ENCODE measurements around the gene YBEY.
"Not testable (repeated sequence)": the region's sequence is repeated elsewhere in the genome, so short reads cannot be mapped to it uniquely, and the experiment has no call there.

YBEY gene, protein sequence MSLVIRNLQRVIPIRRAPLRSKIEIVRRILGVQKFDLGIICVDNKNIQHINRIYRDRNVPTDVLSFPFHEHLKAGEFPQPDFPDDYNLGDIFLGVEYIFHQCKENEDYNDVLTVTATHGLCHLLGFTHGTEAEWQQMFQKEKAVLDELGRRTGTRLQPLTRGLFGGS

DNA sequence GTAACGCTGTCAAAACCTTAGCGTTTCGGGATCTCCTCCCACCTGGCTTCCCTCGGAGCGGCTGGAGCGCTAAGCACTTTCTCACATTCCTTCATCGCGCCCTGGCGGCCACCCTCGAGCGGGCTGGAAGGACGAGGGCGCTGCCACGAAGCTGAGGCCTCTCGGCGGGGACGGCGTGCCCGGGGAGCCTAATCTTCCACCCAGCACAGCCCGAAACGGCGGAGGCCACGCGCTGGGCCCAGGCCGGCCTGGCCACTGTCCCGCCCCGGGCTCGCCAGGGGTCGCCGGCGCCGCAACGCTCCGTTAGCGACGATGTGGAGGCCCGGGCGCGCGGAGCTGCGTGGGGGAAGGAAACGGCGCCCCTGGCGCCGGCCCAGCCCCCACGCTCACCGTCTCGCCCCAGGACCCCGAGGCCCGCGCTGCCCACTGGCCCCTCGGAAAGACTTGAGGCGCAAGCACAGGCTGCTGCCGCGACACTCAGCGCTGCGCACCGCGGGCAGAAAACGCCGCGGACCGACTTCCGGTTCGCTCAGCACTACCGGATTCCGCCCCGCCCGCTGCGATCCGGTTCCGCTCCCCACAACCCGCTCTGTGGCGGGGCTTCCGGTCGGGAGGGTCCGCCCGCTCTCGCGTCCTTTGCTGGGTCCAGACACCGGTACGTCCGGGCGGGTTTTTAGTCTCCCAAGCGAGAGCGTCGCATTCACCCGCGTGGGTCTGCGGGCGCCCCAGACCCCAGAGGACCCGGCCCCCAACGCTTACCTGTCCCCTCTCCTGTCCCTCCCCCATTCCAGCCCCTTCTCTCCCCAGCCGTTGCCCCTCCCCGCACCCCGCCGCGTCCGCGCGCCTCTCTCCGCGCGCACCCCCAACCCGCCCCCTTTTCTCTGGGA lies at the start of gene YBEY:
Gene YBEY (plus strand): TSS at position 582 of the 887 bp plus-strand sequence. CDS start 572 bp downstream, outside the sequence.
- peak; percentile 96 for DNase-seq

DNA sequence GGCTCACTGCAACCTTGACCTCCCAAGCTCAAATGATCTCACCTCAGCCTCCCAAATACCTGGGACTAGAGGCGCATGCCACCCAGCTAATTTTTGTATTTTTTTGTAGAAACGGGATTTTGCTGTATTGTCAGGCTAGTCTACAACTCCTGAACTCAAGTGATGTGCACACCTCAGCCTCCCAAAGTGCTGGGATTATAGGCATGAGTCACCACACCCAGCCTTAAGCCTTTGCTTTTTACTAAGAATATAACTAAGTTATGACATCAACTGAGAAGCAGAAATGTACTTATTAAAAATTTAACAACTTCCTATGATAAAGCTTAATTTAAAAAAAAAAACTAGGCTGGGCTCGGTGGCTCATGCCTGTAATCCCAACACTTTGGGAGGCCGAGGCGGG lies 48.7 kb upstream of the YBEY start:
- no peak for DNase-seq

DNA sequence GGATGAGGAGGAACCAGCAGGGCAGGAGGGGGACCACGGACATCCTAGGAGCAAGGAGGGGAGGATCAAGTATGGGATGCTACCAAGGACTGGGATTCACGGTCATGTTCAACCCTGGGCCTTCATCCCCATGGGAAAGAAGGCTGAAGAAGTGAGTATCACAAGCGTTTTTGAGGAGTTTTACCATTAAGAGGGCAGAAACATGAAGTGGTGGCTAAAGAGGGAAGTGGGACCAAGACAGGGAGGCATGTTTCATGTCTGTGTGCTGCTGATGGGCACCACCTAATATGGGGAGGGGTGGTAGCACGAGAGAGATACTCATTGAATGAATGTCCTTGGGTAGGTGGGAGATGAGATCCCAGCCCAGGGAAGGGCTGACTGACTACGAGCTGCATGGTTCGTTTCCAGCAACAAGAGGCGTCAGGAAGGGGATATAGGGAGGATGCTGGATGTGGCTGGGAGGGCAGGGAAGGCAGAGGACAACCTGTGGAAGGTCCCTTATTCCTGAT lies 46.3 kb upstream of the YBEY start:
- no peak for DNase-seq

DNA sequence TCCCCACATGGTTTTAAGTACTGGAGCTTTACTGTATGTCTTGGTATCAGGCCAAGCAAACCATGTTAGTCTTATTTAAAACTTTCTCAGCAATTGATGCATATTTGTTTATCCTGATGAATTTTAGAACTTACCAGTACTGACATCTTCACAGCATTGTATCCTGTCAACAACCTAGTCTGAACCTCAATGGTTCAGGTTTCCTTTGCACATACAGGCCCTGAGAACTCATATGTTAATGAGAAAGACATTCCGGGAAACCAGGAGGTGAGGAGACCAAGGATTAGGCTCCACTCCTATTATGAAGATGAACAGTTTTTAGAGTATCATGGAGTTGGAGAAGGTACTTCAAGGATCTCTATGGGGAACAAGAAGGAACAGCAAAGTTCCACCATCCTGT lies 44.6 kb upstream of the YBEY start:
- DNase-seq: not testable (repeated sequence)

DNA sequence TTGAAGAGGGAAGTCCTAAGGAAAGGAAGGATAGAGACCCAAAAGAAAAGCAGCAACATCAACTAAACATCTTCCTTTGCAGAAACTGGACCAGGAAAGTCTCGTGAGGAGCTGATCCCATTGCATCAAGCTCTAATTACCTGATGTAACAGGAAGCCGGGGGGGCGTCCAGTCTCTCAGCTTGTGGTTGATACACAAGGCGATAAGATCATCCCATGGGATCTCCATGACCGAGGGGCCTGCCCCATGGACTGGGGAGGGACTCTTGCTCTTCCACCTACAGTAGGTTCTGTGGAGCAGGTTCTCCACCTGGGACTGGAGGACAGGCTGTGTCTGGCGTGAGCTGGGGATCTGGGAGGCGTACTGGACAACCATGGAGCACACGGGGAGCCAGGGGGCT lies 42.8 kb upstream of the YBEY start:
- DNase-seq: no peak

DNA sequence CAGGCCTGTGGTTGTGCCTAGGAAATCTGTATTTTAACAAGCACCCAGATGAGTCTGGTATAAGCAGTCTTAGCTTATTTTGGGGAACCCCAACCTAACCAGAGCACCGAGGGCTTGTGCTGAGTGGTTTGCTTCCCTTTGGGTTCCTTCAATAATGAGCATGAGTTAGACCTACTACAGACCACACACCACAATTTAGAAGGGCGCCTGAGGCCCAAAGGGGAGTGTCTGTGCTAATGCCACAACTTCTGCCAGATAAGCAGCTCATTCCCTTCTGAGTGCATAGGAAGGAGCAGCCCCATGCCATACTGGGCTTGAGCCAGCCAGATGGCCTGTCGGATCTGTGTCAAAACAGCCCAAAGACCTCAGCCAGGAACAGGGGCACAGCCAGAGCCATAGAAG lies 42.2 kb upstream of the YBEY start:
- DNase-seq: no peak

DNA sequence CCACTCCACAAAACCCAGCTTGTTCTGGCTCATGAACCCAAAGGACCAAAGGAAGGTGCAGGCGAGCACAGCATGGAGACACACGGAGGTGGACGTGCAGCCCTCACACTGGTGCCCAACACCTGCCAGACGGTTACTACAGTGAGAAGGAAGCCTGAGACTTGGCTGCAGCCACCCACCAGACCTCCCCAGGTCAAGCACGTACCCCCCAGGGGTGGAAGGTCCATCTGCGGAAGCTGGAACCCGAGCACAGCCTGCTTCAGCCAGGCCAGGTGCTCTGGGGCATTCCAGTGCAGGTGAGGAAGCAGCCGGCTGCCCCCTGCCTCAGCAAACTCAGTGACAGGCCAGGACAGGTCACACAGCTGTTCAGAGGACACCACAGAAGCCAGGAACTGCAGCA lies 41.5 kb upstream of the YBEY start:
- no peak for DNase-seq

DNA sequence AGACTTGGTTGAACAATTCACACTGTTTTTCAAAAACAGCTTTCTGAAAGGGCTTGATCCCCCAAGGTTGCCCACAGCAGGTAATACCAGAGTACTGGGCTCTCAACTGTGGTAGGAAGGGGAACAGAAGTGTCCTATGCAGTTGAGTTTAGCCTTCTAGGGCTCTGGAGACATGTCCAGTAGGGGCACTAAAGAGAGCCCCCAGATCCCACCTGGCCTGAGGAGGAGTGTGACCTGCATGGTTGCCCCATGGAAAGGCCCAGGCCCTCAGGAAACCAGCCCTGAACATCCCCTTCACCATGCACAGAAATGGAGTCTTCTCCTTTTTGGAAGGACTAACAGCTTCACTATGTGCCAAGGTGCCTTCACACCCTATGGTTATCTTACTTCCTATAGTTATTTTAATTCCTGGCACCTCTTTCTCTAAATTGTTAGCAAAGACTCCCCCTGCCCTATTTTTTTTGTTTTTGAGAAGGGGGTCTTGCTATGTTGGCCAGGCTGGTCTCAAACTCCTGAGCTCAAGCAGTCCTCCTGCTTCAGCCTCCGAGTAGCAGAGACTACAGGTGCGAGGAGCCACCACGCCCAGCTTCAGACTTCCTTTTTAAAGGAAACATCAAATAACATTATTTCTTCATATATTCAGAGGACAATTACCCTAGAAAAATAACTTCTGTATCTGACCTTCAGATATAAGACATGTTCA lies 40.8 kb upstream of the YBEY start:
- no peak for DNase-seq

DNA sequence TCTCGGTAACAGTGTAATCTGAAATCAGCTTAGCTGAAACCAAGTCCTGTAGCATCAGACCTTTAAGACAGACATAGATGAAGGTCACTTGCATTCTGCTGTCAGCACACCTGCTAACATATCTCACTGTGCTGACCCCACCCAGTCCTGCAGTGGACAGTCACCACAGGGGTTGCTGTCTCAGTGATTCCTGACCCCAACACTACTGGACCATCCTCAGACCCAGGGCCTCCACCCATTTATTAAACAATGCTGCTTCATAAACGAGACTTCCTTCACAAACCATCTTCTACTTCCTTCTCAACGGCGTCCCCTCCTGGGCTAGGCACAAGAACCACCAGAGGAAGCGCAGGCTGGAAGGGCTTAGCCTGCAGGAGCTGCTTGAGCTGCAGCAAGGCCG lies 39.8 kb upstream of the YBEY start:
- no peak for DNase-seq

DNA sequence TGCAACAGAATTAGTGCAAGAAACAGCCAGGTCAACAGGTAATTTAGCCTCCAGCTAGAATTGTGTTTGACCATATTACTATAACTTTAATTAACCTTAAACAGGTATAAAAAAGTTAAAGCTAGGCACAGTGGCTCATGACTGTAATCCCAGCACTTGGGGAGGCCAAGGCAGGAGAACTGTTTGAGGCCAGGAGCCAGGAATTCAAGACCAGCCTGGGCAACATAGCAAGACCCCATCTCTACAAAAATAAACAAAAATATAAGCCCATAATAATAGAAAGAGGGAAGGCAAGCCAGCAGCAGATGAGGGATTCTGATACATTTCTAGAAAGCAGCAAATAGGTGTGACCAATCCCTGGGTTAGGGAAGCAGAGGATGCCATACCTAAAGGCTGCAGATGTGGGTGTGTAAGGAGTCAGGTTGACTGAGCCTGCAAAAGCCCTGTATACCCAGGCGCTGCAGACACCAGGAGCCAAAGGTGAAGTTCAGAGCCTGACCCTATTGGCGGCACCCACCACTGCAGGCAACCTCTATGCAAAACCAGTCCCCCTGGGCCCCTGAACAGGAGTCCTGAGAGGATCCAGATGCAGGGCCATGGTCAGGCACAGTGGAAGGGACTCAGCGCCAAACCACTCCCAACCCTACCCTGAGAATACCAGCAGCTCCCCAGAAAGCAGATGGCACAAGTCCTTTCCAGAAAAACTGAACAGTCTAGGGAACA lies 38.3 kb upstream of the YBEY start:
- DNase-seq: no peak

DNA sequence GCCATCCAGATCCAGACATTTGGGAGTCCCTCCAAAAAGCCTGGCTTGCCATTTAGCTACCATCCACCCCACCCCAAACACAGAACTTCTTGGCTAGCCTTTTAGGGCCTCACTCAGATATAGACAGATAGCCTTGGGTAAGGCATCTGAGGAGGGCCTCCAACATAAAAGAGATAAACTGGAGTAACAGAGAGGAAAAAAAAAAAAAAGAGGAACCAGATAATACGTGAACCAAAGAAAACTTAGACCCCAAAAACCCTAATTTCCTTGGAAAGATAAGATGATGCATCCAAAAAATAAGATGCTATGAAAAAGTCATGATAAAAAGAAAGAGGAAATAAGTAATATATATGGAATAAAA lies 37.7 kb upstream of the YBEY start:
- DNase-seq: no peak

DNA sequence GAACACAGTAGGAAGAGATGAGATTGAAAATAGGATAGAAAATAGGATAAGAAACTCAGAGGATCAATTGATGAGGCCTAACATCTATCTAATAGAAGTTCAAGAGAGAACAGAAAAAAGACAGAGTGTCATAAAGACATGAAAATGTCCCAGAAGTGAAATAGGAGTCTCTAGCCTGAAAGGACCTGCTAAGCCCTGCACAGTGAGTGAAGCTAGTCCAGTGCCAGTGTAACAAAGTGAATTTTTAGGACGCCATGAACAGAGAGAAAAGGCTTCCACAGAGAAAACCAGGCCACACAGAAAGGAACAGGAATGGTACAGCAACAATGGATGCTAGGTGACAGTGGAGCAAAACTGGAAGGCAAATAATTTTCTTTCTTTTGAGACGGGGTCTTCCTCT lies 37.3 kb upstream of the YBEY start:
- no peak for DNase-seq

DNA sequence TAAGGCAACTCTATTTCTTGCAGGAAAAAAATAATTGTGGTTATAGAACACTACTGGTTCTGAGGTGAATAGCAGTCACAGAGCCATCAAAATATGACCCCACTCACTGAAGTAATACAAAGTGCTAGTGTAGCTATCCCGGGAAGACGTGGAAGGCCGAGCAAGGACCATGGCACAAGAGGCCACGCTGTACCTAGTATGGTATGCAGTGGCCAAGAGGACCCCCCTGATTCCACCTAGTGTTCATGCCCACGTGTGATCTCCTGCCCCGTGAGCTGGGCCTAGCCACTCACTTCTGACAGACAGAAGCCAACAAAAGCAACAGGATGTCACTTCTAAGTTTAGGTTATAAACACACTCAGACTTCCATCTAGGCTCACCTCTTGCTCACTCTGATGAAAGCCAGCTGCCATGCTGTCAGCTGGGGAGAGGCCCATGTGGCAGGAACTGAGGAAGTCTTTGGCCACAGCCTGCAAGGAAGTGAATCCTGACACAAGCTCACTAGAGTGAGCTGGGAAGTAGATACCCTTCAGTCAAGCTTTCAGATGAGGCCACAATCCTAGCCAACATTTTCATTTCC lies 35.9 kb upstream of the YBEY start:
- no peak for DNase-seq

DNA sequence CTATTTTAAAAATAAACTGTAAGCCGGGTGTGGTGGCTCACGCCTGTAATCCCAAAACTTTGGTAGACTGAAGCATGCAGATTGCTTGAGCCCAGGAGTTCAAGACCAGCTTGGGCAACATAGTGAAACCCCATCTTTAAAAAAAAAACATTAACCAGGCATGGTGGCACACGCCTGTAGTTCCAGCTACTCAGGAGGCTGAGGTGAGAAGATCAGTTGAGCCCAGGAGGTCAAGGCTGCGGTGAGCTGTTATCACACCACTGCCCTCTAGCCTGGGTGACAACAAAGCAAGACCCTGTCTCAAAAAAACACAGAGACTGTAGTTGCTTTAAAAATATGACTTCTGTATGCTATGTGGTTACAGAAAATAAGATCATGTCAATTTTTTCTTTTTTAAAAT lies 33.3 kb upstream of the YBEY start:
- DNase-seq: no peak

DNA sequence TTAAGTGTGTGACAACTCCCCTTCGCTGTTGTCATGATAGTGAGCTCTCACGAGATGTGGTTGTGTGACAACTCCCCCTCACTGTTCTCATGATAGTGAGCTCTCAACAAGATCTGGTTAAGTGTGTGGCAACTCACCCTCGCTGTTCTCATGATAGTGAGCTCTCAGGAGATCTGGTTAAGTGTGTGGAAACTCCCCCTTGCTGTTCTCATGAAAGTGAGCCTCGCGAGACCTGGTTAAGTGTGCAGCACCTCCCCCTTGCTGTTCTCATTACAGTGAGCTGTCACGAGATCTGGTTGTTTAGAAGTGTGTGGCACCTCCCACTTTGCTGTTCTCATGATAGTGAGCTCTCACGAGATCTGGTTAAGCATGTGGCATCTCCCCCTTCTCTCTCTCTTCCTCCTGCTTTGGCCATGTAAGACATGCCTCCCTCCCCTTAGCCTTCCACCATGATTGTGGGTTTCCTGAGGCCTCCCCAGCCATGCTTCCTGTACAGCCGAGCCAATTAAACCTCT lies 32.5 kb upstream of the YBEY start:
- no peak for DNase-seq

DNA sequence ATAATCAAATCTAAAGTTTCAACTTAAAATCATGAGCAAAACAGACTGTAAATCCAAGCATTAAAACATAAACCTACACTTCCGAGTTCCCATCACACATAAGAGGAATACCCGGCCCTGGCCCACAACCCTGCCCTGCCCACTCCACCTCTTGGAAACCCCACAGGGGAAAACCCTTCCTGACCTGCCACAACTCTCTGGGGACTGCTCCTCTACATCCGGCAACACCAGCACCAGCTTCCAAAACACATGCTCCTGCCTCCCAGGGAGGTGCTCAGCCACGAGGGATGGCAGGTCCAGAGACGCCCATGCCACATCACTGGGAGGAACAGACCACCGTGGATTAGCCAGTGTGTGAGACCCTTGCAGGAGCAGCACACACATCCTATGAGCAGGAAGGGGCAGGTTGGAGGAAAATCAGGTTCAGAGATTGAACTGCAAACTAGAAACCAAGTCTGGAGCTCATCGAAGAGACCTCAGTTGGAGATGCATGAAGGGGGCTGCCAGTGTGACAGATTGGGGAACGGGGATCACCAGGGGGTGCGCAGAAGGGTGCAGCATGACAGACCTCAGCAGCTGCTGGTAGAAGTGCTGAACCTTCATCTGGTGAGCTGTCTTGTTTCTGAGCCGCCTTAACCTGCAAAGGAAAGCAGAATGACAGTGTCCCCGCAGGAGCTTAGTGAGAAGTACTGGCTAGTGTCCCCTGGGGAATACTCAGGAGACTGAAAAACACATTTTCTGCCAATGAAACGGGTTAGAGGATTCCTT lies 31.8 kb upstream of the YBEY start:
- DNase-seq: no peak

DNA sequence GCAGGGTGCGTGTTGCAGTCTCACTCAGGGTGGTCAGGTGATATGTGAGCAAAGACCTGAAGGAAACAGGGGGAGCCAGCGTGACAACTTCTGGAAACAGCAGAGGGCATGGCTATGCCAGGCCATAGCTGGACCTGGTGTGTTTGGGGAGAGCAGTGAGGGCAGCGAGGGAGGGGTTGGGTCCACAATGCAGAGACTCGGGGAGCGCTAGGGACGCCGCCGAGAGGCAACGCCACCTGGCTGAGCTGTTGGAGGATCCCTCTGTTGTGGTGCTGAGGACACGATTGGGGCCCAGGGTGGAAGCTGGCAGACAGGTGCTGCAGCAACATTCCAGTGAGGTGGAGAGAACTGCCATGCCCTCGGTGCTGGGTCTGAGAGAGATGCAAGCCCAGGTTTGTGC lies 31.0 kb upstream of the YBEY start:
- no peak for DNase-seq

DNA sequence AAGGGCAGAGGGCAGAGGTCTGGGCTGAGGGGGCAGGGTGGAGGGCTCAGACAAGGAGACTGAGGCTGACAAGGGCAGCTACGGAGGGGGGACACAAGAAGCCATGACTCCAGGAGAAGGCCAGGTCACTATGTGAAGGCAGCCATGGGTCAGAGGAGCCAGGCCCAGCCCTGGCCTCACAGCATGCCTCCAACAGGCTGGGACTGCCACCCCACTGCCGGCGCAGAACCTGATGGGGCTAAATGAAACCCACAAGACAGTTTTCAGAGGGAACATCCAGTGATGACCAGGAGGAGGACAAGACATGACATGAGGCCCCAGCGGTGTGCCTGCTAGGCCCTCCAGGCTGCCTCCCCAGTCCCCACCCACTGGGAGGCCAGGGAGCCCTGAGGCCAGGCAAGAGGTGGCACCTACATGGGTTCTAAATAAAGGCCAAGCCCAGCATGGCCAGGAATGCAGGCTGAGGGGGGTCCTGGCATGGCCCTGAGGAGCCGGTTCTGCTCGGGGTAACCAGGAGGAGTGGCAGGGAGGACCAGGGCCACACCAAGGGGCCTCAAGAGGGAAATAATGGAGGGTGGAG lies 30.3 kb upstream of the YBEY start:
- no peak for DNase-seq

DNA sequence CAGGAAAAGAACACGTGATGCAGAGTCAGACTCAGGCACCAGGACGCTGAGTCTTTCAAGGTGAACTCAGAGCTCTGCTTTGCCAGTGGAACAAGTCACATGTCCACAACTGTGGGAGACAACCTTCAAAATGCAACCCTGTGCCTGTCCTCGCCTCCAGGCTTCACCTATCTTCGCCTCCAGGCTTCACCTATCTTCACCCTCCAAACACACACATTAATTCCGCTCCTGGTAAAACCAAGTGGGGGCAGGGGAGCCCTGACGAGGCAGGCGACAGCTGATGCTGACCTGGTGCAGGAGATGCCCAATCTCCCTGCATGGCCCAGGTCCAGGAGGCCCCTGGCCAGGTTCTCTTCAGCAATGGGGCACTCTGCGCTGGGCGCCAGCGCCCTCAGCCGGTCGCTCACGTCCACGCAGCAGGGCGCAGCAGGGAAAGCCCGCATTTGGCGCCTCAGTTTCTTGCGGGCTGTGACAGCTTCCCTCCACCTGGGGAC lies 29.6 kb upstream of the YBEY start:
- no peak for DNase-seq

DNA sequence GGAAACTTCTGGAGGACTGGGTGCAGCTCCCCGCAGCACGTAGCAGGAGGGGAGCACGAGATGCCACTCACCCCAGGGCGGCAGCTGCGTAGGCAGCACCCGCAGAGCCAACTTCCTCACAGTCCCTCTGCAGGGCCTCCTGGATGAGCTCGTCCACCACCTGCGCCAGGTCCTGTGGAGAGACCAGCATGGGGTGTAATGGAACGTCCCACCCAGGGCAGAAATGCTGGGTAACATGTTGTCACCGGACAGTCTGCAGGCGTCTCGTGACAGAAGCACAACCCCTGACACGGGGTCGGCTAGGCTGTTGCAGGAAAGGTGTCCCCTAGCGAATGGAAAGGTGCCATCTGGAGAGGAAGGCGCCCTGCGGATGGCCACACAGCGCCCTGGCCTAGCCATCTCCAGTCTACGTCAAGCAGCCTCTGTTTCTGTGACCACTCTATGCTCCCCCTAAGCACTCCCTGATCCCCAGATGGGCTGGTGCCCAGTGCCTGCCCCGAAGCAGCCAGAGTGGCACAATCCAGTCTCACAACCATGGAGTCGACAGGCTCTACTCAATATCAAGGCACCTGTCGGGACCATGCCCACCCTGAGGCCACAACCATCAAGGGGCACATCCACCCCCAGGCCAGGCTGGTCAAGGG lies 22.0 kb upstream of the YBEY start:
- DNase-seq: no peak

DNA sequence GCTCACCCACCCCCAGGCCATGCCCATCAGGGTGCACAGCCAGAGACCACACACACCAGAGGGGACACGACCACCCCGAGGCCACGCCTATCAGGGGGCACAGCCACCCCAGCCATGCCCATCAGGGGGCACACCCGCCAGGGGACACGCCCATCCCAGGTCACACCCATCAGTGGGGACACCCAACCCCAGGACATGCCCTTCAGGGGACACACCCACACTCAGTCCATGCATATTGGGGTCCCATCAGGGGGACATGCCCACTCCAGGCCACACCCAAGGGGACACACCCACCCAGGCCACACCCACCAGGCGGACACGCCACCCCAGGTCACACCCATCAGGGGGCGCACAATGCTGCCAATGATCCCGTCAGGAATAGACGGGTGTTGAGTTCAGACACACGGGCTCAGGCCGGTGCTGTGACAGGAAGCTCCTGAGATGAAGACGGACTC lies 21.4 kb upstream of the YBEY start:
- no peak for DNase-seq
